MM.1S (cell line): ENCODE data around the gene SLC38A8.

Source experiments
- DNase-seq: peaks from one replicate; pipeline ENCODE4 v3.0.0-alpha.2; 2015
- H2AFZ ChIP-seq: fragments of 300-600 bp; sonication (generic); 2 replicates; pipeline ENCODE4 v1.6.0; 2016; ENCODE audit warnings: antibody characterized with exemption, low read length
- H3F3A ChIP-seq: fragments of 300-600 bp; sonication (generic); 2 replicates; pipeline ENCODE4 v1.6.1; 2016; ENCODE audit warnings: mild to moderate bottlenecking, antibody characterized with exemption, low read length, moderate library complexity, mixed read lengths; ENCODE audit not compliant: insufficient read depth
- H3K27ac ChIP-seq: fragments of 300-600 bp; sonication (generic); 2 replicates; pipeline ENCODE4 v1.5.1; 2016; ENCODE audit warnings: mild to moderate bottlenecking, low read length
- H3K27me3 ChIP-seq: fragments of 300-600 bp; sonication (generic); replicated peaks from 2 replicates; pipeline ENCODE4 v1.6.0; 2016; ENCODE audit warnings: low read length; ENCODE audit not compliant: insufficient read depth
- H3K36me3 ChIP-seq: fragments of 300-600 bp; sonication (generic); replicated peaks from 2 replicates; pipeline ENCODE4 v1.6.1; 2016; ENCODE audit warnings: mild to moderate bottlenecking, low read length, mixed read lengths; ENCODE audit not compliant: insufficient read depth
- H3K4me1 ChIP-seq: fragments of 300-600 bp; sonication (generic); 2 replicates; pipeline ENCODE4 v1.6.1; 2016; ENCODE audit warnings: low read length, mixed read lengths
- H3K4me2 ChIP-seq: fragments of 300-600 bp; sonication (generic); 2 replicates; pipeline ENCODE4 v1.6.0; 2016; ENCODE audit warnings: low read depth, low read length
- H3K4me3 ChIP-seq: fragments of 300-600 bp; sonication (generic); 2 replicates; pipeline ENCODE4 v1.5.1; 2016; ENCODE audit warnings: low read length, mixed read lengths
- H3K79me2 ChIP-seq: fragments of 300-600 bp; sonication (generic); 2 replicates; pipeline ENCODE4 v1.6.1; 2016; ENCODE audit warnings: mixed run types, low read length, mixed read lengths
- H3K9ac ChIP-seq: fragments of 300-600 bp; sonication (generic); 2 replicates; pipeline ENCODE4 v1.6.1; 2016; ENCODE audit warnings: low read length, mixed read lengths
- H3K9me2 ChIP-seq: fragments of 300-600 bp; sonication (generic); replicated peaks from 2 replicates; pipeline ENCODE4 v1.6.1; 2016; ENCODE audit warnings: mild to moderate bottlenecking, low read length, mixed read lengths; ENCODE audit not compliant: insufficient read depth
- H3K9me3 ChIP-seq: fragments of 300-600 bp; sonication (generic); replicated peaks from 2 replicates; pipeline ENCODE4 v1.6.1; 2016; ENCODE audit warnings: mild to moderate bottlenecking, low read length, mixed read lengths; ENCODE audit not compliant: insufficient read depth
- H4K20me1 ChIP-seq: fragments of 300-600 bp; sonication (generic); 2 replicates; pipeline ENCODE4 v1.6.1; 2016; ENCODE audit warnings: mild to moderate bottlenecking, low read length, moderate library complexity, mixed read lengths; ENCODE audit not compliant: insufficient read depth
- CTCF ChIP-seq: fragments of 300-600 bp; sonication (generic); IDR thresholded peaks from 2 replicates; pipeline ENCODE4 v1.5.1; 2016; ENCODE audit warnings: antibody characterized with exemption, low read length, mixed read lengths
- EZH2 ChIP-seq: fragments of 300-600 bp; sonication (generic); optimal IDR thresholded peaks from 2 replicates; pipeline ENCODE3; 2017; ENCODE audit warnings: low read depth, mild to moderate bottlenecking, antibody characterized with exemption, low read length, mixed read lengths
- EZH2phosphoT487 ChIP-seq: fragments of 300-600 bp; sonication (generic); IDR thresholded peaks from 2 replicates; pipeline ENCODE4 v1.6.1; 2018; ENCODE audit warnings: antibody characterized with exemption, low read length

SLC38A8 gene

GRCh38 chr16:84045818-84046470 is 3.3 kb upstream of the SLC38A8 start:
- Histone ChIP-seq H3K4me2 (no peak overlapping the region), H4K20me1 (no peaks in the 10 kb centered on the region), H3F3A (no peaks in the 10 kb centered on the region), H3K27me3 (0 out of 2 replicates have a peak, but pooled peaks cover under 1% of the 10 kb centered on the region), H2AFZ (no peak overlapping the region), H3K9me2 (no peaks in the 10 kb centered on the region), H3K4me1 (no peaks in the 10 kb centered on the region), H3K36me3 (no peaks in the 10 kb centered on the region), H3K79me2 (no peaks in the 10 kb centered on the region), H3K9me3 (no peaks in the 10 kb centered on the region), H3K4me3 (no peak overlapping the region), H3K9ac (no peak overlapping the region), H3K27ac (no peak overlapping the region)
- no peak for DNase-seq
- TF ChIP-seq EZH2 (no peak), CTCF (no peak), EZH2phosphoT487 (no peak)

GRCh38 chr16:84045001-84045817 is 2.6 kb upstream of the SLC38A8 start:
- no peak overlapping the region for H2AFZ ChIP-seq
- H3K9me3 ChIP-seq, result no peaks in the 10 kb centered on the region
- H3K27me3 ChIP-seq, result peaks cover 8% of the 10 kb centered on the region; the same call in 1 of the 2 replicates
- H4K20me1 ChIP-seq, result no peaks in the 10 kb centered on the region
- no peak for DNase-seq
- no peaks in the 10 kb centered on the region for H3K79me2 ChIP-seq
- H3F3A ChIP-seq, result no peaks in the 10 kb centered on the region
- H3K9ac ChIP-seq, result no peak overlapping the region
- no peak overlapping the region for H3K4me3 ChIP-seq
- no peak overlapping the region for H3K27ac ChIP-seq
- no peak for TF ChIP-seq CTCF
- no peak for TF ChIP-seq EZH2phosphoT487
- TF ChIP-seq EZH2, result no peak
- H3K4me2 ChIP-seq, result no peak overlapping the region
- no peaks in the 10 kb centered on the region for H3K36me3 ChIP-seq
- no peaks in the 10 kb centered on the region for H3K4me1 ChIP-seq
- H3K9me2 ChIP-seq, result no peaks in the 10 kb centered on the region

GRCh38 chr16:84044118-84044488 is 1.5 kb upstream of the SLC38A8 start:
- Histone ChIP-seq H4K20me1 (no peaks in the 10 kb centered on the region), H3K4me1 (no peaks in the 10 kb centered on the region), H3K27me3 (peaks cover 11% of the 10 kb centered on the region; the same call in 1 of the 2 replicates), H3K79me2 (no peaks in the 10 kb centered on the region), H3K9ac (no peak overlapping the region), H3K27ac (no peak overlapping the region), H3K4me2 (no peak overlapping the region), H2AFZ (no peak overlapping the region), H3K9me3 (no peaks in the 10 kb centered on the region), H3F3A (no peaks in the 10 kb centered on the region), H3K9me2 (no peaks in the 10 kb centered on the region), H3K36me3 (no peaks in the 10 kb centered on the region), H3K4me3 (no peak overlapping the region)
- no peak for DNase-seq
- peak; percentile 9; the same call in 1 of the 2 replicates for TF ChIP-seq CTCF
- TF ChIP-seq EZH2phosphoT487, result no peak
